LNCaP clone FGC (cell line): ENCODE data around the gene JOSD1.
A peak's percentile ranks its signal among the peaks of the same experiment; 100 is the strongest.

Experiments used
- DNase-seq: peaks from one replicate; pipeline ENCODE4 v3.0.0-alpha.2; 2011; ENCODE audit warnings: low read depth
- H3K4me3 ChIP-seq: 2 replicates; pipeline ENCODE4 v1.5.1; 2011; ENCODE audit warnings: mild to moderate bottlenecking, low read depth, low read length, control low read depth
- CTCF ChIP-seq: IDR thresholded peaks from 2 replicates; pipeline ENCODE4 v1.5.1; 2012; ENCODE audit warnings: mild to moderate bottlenecking; ENCODE audit not compliant: control insufficient read depth, insufficient read depth; ENCODE audit errors: extremely low read depth

The JOSD1 gene

GRCh38 chr22:38707984-38708383 is 7.2 kb upstream of the JOSD1 start:
- no peak for DNase-seq
- TF ChIP-seq CTCF: no peak
- peak overlapping the region; percentile 78 for H3K4me3 ChIP-seq

- no peak for TF ChIP-seq CTCF
Measured at GRCh38 chr22:38707346-38707745, 6.6 kb upstream of the JOSD1 start.

GRCh38 chr22:38706901-38707195 is 6.1 kb upstream of the JOSD1 start:
- peak overlapping the region; percentile 78 for H3K4me3 ChIP-seq
- no peak for DNase-seq
- no peak for TF ChIP-seq CTCF

More at GRCh38 chr22:38707346-38707745, 6.6 kb upstream of the JOSD1 start:
- peak overlapping the region; percentile 78 for H3K4me3 ChIP-seq
- peak; percentile 73 for DNase-seq

GRCh38 chr22:38706101-38706900 is 5.6 kb upstream of the JOSD1 start:
- DNase-seq: no peak
- TF ChIP-seq CTCF: no peak
- peak overlapping the region; percentile 78 for H3K4me3 ChIP-seq

- TF ChIP-seq CTCF: no peak
- peak within 1 kb of the TSS; percentile 78 for H3K4me3 ChIP-seq
- DNase-seq: peak; percentile 100
Measured at GRCh38 chr22:38705235-38706100, 4.7 kb upstream of the JOSD1 start, which contains the start of gene GTPBP1. Gene GTPBP1 (plus strand): TSS chr22:38705944. CDS start chr22:38705956, 12 bp downstream.

- no peak for TF ChIP-seq CTCF
- H3K4me3 ChIP-seq: peak overlapping the region; percentile 34
- no peak for DNase-seq
Measured at GRCh38 chr22:38704654-38705234, 4.0 kb upstream of the JOSD1 start.
